HEK293 (cell line): ENCODE data around the gene OBSL1.

Experiments used
- ATF2 ChIP-seq: fragments of 450-650 bp; formaldehyde crosslinking; IDR thresholded peaks from 2 replicates; pipeline ENCODE4 v1.5.1; 2016; ENCODE audit warnings: missing biosample characterization, missing genetic modification characterization, low read depth
- EGR2 ChIP-seq: fragments of 450-650 bp; formaldehyde crosslinking; IDR thresholded peaks from 2 replicates; pipeline ENCODE4 v1.5.1; 2016; ENCODE audit warnings: low read depth, missing biosample characterization, missing genetic modification characterization
- GLIS2 ChIP-seq: fragments of 450-650 bp; formaldehyde crosslinking; IDR thresholded peaks from 2 replicates; pipeline ENCODE4 v1.5.1; 2016; ENCODE audit warnings: missing biosample characterization, missing genetic modification characterization
- KLF16 ChIP-seq: fragments of 450-650 bp; formaldehyde crosslinking; IDR thresholded peaks from 2 replicates; pipeline ENCODE4 v1.5.1; 2017; ENCODE audit warnings: missing biosample characterization, missing genetic modification characterization
- SALL2 ChIP-seq: fragments of 450-650 bp; formaldehyde crosslinking; IDR thresholded peaks from 2 replicates; pipeline ENCODE4 v1.5.0; 2017; ENCODE audit warnings: missing biosample characterization, mild to moderate bottlenecking, missing genetic modification characterization, borderline replicate concordance
- SCRT1 ChIP-seq: fragments of 450-650 bp; formaldehyde crosslinking; IDR thresholded peaks from 2 replicates; pipeline ENCODE4 v1.5.1; 2016; ENCODE audit warnings: missing biosample characterization, missing genetic modification characterization, borderline replicate concordance
- SP2 ChIP-seq: fragments of 450-650 bp; formaldehyde crosslinking; IDR thresholded peaks from 2 replicates; pipeline ENCODE4 v1.5.1; 2016; ENCODE audit warnings: missing biosample characterization, missing genetic modification characterization
- TCF7L2 ChIP-seq: IDR thresholded peaks from 2 replicates; pipeline ENCODE4 v1.6.1; 2011; ENCODE audit warnings: low read depth, mild to moderate bottlenecking, inconsistent platforms, low read length, moderate library complexity, borderline replicate concordance
- YY2 ChIP-seq: fragments of 450-650 bp; formaldehyde crosslinking; IDR thresholded peaks from 2 replicates; pipeline ENCODE4 v1.5.1; 2016; ENCODE audit warnings: missing biosample characterization, missing genetic modification characterization
- ZBTB20 ChIP-seq: fragments of 450-650 bp; formaldehyde crosslinking; IDR thresholded peaks from 2 replicates; pipeline ENCODE4 v1.5.1; 2016; ENCODE audit warnings: missing biosample characterization, missing genetic modification characterization
- ZEB2 ChIP-seq: fragments of 450-650 bp; formaldehyde crosslinking; IDR thresholded peaks from 2 replicates; pipeline ENCODE4 v1.5.1; 2016; ENCODE audit warnings: missing biosample characterization, missing genetic modification characterization
- ZFP37 ChIP-seq: fragments of 450-650 bp; formaldehyde crosslinking; IDR thresholded peaks from 2 replicates; pipeline ENCODE4 v1.5.1; 2016; ENCODE audit warnings: missing biosample characterization, missing genetic modification characterization
- ZFP69B ChIP-seq: fragments of 450-650 bp; formaldehyde crosslinking; IDR thresholded peaks from 2 replicates; pipeline ENCODE4 v1.5.1; 2016; ENCODE audit warnings: missing biosample characterization, missing genetic modification characterization
- ZNF133 ChIP-seq: fragments of 450-650 bp; formaldehyde crosslinking; IDR thresholded peaks from 2 replicates; pipeline ENCODE4 v1.5.1; 2016; ENCODE audit warnings: missing biosample characterization, missing genetic modification characterization
- ZNF416 ChIP-seq: fragments of 450-650 bp; formaldehyde crosslinking; IDR thresholded peaks from 2 replicates; pipeline ENCODE4 v1.5.1; 2016; ENCODE audit warnings: missing biosample characterization, missing genetic modification characterization
- ZNF423 ChIP-seq: fragments of 450-650 bp; formaldehyde crosslinking; IDR thresholded peaks from 2 replicates; pipeline ENCODE4 v1.5.1; 2016; ENCODE audit warnings: missing biosample characterization, missing genetic modification characterization
- ZNF529 ChIP-seq: fragments of 450-650 bp; formaldehyde crosslinking; IDR thresholded peaks from 2 replicates; pipeline ENCODE4 v1.5.1; 2017; ENCODE audit warnings: missing genetic modification characterization, missing biosample characterization; ENCODE audit not compliant: insufficient replicate concordance
- ZNF548 ChIP-seq: fragments of 450-650 bp; formaldehyde crosslinking; IDR thresholded peaks from 2 replicates; pipeline ENCODE4 v1.5.1; 2016; ENCODE audit warnings: missing biosample characterization, missing genetic modification characterization
- ZNF600 ChIP-seq: fragments of 450-650 bp; formaldehyde crosslinking; IDR thresholded peaks from 2 replicates; pipeline ENCODE4 v1.5.1; 2016; ENCODE audit warnings: missing biosample characterization, missing genetic modification characterization
- ZNF76 ChIP-seq: fragments of 450-650 bp; formaldehyde crosslinking; IDR thresholded peaks from 2 replicates; pipeline ENCODE4; 2016; ENCODE audit warnings: low read depth, missing biosample characterization, missing genetic modification characterization, borderline replicate concordance
- ZNF768 ChIP-seq: fragments of 450-650 bp; formaldehyde crosslinking; IDR thresholded peaks from 2 replicates; pipeline ENCODE4 v1.5.1; 2018; ENCODE audit warnings: missing biosample characterization, mild to moderate bottlenecking, missing genetic modification characterization
- ZNF777 ChIP-seq: fragments of 450-650 bp; formaldehyde crosslinking; IDR thresholded peaks from 2 replicates; pipeline ENCODE4 v1.5.1; 2017; ENCODE audit warnings: missing biosample characterization, missing genetic modification characterization, borderline replicate concordance
- ZNF843 ChIP-seq: fragments of 450-650 bp; formaldehyde crosslinking; IDR thresholded peaks from 2 replicates; pipeline ENCODE4 v1.5.1; 2016; ENCODE audit warnings: missing biosample characterization, missing genetic modification characterization
- ZXDB ChIP-seq: fragments of 450-650 bp; formaldehyde crosslinking; IDR thresholded peaks from 2 replicates; pipeline ENCODE4 v1.5.1; 2016; ENCODE audit warnings: missing biosample characterization, missing genetic modification characterization
- TF ChIP-seq, protein P1 (sequence below): fragments of 450-650 bp; formaldehyde crosslinking; IDR thresholded peaks from 2 replicates; pipeline ENCODE4 v1.5.1; 2016; ENCODE audit warnings: missing biosample characterization, missing genetic modification characterization
- TF ChIP-seq, protein P2 (sequence below): fragments of 450-650 bp; formaldehyde crosslinking; IDR thresholded peaks from 2 replicates; pipeline ENCODE4 v1.5.1; 2016; ENCODE audit warnings: missing biosample characterization, missing genetic modification characterization
- TF ChIP-seq, protein P3 (sequence below): fragments of 450-650 bp; formaldehyde crosslinking; IDR thresholded peaks from 2 replicates; pipeline ENCODE4 v1.5.0; 2017; ENCODE audit warnings: missing biosample characterization, missing genetic modification characterization, borderline replicate concordance
- TF ChIP-seq, protein P4 (sequence below): fragments of 450-650 bp; formaldehyde crosslinking; IDR thresholded peaks from 2 replicates; pipeline ENCODE4 v1.5.1; 2017; ENCODE audit warnings: missing biosample characterization, missing genetic modification characterization

Gene OBSL1

DNA sequence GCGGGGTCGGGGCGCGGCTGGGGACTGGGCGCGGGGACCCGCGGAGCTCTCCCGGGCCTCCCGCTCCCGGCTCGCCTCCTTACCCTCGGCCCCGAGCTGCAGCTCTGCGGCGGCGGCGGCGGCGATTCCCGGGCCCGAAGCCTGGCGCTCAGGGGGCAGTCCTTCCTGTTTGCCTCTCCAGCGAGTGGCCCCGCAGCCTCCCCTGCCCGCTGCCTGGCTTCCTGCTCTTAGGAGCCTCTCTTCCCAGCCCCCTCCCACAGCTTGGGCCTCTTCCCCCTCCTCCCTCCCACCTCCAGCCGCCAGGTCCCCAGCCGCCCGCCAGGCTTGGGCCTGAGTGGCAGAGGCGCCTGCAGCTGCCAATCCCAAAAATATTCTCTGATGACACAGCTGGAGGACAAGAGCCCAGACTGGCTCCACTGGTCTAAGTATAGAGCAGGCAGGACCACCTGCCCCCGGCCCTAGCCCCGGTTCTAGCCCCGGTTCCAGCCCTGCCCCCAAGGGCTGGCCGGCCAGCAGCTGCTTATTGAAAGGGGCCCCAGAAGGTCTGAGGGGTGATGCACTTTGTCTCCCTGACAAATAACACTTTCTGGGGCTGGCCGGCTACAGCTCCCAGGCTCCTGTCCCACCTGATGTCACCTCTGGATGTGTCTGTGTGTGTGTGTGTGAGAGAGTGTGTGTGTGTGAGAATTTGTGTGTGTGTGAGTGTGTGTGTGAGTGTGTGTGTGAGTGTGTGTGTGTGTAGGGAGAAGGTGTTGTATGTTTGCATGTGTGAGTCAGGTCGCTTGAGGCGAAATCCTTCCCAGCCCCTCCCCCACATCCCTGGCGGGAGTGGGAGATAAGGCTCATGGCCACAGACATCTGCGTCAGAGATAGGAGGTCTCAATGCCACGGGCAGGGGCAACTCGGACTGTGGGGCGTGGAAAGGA lies at the start of gene OBSL1 (continued):
- TF ChIP-seq SALL2 (tag by site-specific recombination) (peak; percentile 92; the same call in 1 of the 2 replicates), ZNF600 (tag by site-specific recombination) (peak; percentile 49; the same call in 1 of the 2 replicates), EGR2 (tag by site-specific recombination) (peak; percentile 86), ZNF423 (tag by site-specific recombination) (no peak), SCRT1 (tag by site-specific recombination) (no peak), ZNF548 (tag by site-specific recombination) (no peak), ZEB2 (peak; percentile 71), YY2 (tag by site-specific recombination) (peak; percentile 69; the same call in 1 of the 2 replicates), ZNF416 (0 out of 2 replicates have a peak, but pooled peaks have one; percentile 65), ZNF843 (tag by site-specific recombination) (0 out of 2 replicates have a peak, but pooled peaks have one; percentile 55), SP2 (peak; percentile 81), ZNF133 (tag by site-specific recombination) (peak; percentile 45; the same call in 1 of the 2 replicates), ATF2 (tag by site-specific recombination) (peak; percentile 61; the same call in 1 of the 2 replicates), ZNF76 (peak; percentile 65; the same call in 1 of the 2 replicates), GLIS2 (tag by site-specific recombination) (peak; percentile 53), ZBTB20 (tag by site-specific recombination) (peak; percentile 72; the same call in 1 of the 2 replicates), ZNF777 (tag by site-specific recombination) (0 out of 2 replicates have a peak, but pooled peaks have one; percentile 39), ZNF768 (tag by site-specific recombination) (no peak), ZFP69B (tag by site-specific recombination) (peak; percentile 82), ZFP37 (tag by site-specific recombination) (peak; percentile 81; the same call in 1 of the 2 replicates), ZNF529 (tag by site-specific recombination) (no peak), ZXDB (peak; percentile 86), TCF7L2 (no peak), KLF16 (tag by site-specific recombination) (peak; percentile 71; the same call in 1 of the 2 replicates)
- TF ChIP-seq, protein P1, sequence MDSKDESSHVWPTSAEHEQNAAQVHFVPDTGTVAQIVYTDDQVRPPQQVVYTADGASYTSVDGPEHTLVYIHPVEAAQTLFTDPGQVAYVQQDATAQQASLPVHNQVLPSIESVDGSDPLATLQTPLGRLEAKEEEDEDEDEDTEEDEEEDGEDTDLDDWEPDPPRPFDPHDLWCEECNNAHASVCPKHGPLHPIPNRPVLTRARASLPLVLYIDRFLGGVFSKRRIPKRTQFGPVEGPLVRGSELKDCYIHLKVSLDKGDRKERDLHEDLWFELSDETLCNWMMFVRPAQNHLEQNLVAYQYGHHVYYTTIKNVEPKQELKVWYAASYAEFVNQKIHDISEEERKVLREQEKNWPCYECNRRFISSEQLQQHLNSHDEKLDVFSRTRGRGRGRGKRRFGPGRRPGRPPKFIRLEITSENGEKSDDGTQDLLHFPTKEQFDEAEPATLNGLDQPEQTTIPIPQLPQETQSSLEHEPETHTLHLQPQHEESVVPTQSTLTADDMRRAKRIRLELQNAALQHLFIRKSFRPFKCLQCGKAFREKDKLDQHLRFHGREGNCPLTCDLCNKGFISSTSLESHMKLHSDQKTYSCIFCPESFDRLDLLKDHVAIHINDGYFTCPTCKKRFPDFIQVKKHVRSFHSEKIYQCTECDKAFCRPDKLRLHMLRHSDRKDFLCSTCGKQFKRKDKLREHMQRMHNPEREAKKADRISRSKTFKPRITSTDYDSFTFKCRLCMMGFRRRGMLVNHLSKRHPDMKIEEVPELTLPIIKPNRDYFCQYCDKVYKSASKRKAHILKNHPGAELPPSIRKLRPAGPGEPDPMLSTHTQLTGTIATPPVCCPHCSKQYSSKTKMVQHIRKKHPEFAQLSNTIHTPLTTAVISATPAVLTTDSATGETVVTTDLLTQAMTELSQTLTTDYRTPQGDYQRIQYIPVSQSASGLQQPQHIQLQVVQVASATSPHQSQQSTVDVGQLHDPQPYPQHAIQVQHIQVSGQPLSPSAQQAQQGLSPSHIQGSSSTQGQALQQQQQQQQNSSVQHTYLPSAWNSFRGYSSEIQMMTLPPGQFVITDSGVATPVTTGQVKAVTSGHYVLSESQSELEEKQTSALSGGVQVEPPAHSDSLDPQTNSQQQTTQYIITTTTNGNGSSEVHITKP (tag by site-specific recombination) = peak; percentile 45
- TF ChIP-seq, protein P2, sequence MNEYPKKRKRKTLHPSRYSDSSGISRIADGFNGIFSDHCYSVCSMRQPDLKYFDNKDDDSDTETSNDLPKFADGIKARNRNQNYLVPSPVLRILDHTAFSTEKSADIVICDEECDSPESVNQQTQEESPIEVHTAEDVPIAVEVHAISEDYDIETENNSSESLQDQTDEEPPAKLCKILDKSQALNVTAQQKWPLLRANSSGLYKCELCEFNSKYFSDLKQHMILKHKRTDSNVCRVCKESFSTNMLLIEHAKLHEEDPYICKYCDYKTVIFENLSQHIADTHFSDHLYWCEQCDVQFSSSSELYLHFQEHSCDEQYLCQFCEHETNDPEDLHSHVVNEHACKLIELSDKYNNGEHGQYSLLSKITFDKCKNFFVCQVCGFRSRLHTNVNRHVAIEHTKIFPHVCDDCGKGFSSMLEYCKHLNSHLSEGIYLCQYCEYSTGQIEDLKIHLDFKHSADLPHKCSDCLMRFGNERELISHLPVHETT (tag by site-specific recombination) = peak; percentile 92
- TF ChIP-seq, protein P3, sequence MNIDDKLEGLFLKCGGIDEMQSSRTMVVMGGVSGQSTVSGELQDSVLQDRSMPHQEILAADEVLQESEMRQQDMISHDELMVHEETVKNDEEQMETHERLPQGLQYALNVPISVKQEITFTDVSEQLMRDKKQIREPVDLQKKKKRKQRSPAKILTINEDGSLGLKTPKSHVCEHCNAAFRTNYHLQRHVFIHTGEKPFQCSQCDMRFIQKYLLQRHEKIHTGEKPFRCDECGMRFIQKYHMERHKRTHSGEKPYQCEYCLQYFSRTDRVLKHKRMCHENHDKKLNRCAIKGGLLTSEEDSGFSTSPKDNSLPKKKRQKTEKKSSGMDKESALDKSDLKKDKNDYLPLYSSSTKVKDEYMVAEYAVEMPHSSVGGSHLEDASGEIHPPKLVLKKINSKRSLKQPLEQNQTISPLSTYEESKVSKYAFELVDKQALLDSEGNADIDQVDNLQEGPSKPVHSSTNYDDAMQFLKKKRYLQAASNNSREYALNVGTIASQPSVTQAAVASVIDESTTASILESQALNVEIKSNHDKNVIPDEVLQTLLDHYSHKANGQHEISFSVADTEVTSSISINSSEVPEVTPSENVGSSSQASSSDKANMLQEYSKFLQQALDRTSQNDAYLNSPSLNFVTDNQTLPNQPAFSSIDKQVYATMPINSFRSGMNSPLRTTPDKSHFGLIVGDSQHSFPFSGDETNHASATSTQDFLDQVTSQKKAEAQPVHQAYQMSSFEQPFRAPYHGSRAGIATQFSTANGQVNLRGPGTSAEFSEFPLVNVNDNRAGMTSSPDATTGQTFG (tag by site-specific recombination) = peak; percentile 98
- TF ChIP-seq, protein P4, sequence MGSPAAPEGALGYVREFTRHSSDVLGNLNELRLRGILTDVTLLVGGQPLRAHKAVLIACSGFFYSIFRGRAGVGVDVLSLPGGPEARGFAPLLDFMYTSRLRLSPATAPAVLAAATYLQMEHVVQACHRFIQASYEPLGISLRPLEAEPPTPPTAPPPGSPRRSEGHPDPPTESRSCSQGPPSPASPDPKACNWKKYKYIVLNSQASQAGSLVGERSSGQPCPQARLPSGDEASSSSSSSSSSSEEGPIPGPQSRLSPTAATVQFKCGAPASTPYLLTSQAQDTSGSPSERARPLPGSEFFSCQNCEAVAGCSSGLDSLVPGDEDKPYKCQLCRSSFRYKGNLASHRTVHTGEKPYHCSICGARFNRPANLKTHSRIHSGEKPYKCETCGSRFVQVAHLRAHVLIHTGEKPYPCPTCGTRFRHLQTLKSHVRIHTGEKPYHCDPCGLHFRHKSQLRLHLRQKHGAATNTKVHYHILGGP (tag by site-specific recombination) = peak; percentile 74
